ENCODE results near the gene UTP11. TPM values are rescaled to one million over a fixed set of nuclear protein-coding genes. Genes with fewer than 3 reads are reported as not detected.

UTP11 gene
- total RNA-seq, 1 experiment from 2014 or later, result 103 TPM

DNA sequence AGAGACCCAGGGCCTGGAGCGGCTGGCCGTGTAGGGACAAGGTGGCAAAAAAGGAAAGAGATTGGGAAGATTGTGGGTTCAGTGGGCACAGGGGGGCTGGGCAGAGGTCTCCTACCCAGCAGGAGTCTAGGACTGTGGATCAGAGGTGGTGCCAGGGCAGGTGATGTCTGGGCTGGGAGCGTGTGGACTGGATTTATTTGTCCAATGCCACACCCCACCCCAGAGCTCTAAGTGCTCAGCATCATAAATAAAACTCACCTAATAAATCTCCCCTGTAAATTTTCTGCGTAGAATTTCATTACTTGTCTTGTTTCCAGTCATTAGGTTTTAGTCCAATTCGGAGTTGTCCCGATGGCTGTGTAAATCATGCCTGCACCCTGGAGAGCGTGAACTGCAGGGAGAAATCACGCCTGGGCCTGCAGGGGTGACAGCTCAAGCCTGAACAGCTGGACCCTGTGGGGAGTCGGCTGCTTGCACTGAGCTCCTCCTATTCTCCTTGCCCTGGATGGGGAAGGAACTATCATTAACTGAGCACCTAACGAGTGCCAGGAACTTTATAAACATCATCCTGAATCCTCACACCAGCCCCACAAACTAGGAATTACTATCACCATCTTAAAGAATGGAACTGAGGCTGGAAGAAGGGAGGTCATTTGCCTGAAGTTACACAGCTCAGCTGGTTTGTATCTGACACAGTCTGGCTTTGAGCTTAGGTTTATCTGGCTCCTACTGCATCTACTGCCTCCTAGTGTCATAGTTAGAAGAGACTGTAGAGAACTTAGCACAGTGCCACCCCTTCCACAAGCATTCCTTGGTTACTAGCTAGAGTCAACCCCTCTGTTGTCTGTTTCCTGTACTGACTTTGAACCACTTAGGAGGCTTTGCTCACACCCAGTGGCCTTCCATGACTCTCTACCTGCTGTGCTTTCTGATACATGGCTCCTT is 59.0 kb downstream of the UTP11 start:
- peak; percentile 25 for DNase-seq (ENCODE audit: low read depth)

DNA sequence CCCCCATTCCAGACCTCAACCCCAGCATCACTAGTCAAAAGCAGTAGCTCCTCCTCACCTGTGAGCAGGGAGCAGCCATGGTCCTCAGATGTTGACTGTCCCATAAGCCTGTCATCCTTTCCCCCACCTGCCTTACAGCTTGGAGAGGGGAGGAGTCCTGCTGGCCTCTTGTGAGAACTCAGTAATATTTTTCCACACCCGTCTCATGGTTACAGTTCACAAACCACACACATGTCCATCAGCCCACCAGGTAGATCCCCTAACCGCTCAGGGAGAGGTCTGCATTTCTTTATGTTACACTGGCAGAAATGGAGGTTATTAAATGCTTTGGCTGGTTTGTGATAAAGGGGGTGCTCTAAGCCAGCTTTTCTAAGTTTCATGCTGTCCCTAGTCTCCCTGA is 60.3 kb downstream of the UTP11 start:
- DNase-seq (ENCODE audit: low read depth), result no peak

DNA sequence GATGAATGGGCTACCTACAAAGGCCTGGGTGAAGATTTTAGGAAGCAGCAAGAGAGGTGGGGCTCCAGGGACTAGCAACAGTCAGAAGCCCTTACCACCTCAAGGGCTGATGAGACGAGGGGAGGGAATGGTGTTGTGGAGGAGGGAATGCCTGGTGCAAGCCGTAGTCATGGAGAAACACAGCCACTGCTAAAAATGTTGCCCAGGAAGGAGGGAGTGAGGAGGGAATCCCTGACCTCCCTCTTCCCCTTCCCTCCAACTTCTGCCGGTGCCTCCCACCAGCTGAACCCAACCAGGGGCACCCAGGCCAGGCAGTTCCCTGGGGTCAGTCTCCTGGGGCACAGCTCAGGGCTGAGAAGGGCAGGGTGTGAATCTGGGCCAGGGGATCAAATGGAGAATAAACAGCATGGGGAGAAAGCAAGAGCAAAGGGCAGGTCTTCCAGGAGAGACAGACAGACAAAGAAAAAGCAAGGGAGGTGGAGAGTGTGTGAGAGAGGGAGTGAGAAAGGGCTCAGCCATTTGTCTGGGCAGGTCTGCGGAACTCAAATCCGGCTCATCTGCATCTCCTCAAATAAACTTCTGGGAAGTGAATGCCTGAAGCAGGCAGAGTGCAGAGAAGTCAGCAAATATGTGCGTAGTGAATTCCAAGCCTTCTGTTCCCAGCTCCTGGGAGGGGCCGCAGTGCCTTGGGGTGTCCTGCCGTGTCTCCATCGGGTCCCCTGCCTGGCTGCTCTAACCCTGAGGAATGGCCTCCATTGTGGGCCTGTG is 61.2 kb downstream of the UTP11 start:
- no peak for DNase-seq (ENCODE audit: low read depth)

DNA sequence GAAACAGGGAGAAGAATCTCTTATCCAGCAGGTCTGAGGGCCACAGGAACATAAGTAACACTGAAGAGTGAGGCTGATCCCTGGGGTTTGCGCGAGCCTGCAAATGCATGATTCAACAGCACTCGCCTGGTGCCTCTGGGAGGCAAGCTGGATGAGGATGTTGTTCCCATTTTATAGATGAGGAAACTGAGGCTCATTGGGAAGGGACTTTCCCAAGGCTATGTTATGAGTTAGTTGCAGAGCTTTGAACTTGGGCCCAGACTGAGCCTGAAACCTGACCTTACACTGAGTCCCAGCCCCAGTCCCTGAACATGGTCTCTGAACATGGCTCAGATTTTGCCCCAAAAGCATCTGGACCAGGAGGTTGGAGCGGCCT is 61.8 kb downstream of the UTP11 start:
- DNase-seq (ENCODE audit: low read depth), result no peak

Other genes starting within 250 kb of the UTP11 start
- gene EPHA10, start 247.6 kb upstream of the UTP11 start, total RNA-seq (2014; rRNA removed; shearing (Covaris generic)), result not detected in 2 replicates
- gene MANEAL, start 218.9 kb upstream of the UTP11 start, total RNA-seq (2014; rRNA removed; shearing (Covaris generic)), result 6.5 and 7.2 TPM in 2 replicates
- 63.3 and 69.5 TPM in 2 replicates for gene C1orf122, start 204.9 kb upstream of the UTP11 start, total RNA-seq (2014; rRNA removed; shearing (Covaris generic))
- gene YRDC, start 204.5 kb upstream of the UTP11 start, total RNA-seq (2014; rRNA removed; shearing (Covaris generic)), result 32.8 and 36.3 TPM in 2 replicates
- gene MTF1, start 153.1 kb upstream of the UTP11 start, total RNA-seq (2014; rRNA removed; shearing (Covaris generic)), result 2.5 and 5.4 TPM in 2 replicates
- 6.3 and 8.5 TPM in 2 replicates for gene INPP5B, start 65.7 kb upstream of the UTP11 start, total RNA-seq (2014; rRNA removed; shearing (Covaris generic))
- gene SF3A3, start 22.7 kb upstream of the UTP11 start, total RNA-seq (2014; rRNA removed; shearing (Covaris generic)), result 187 and 209 TPM in 2 replicates
- gene FHL3, start 7.2 kb upstream of the UTP11 start, total RNA-seq (2014; rRNA removed; shearing (Covaris generic)), result 18.2 and 24.6 TPM in 2 replicates
- gene POU3F1, start 34.1 kb downstream of the UTP11 start, total RNA-seq (2014; rRNA removed; shearing (Covaris generic)), result not detected in 2 replicates